ENCODE data around the gene NAV1. TPM values are rescaled to one million over a fixed set of nuclear protein-coding genes. Genes with fewer than 3 reads are reported as not detected.

NAV1 gene
- total and polyA plus RNA-seq, 2 donors, result 3.4 to 4.0 TPM

DNA sequence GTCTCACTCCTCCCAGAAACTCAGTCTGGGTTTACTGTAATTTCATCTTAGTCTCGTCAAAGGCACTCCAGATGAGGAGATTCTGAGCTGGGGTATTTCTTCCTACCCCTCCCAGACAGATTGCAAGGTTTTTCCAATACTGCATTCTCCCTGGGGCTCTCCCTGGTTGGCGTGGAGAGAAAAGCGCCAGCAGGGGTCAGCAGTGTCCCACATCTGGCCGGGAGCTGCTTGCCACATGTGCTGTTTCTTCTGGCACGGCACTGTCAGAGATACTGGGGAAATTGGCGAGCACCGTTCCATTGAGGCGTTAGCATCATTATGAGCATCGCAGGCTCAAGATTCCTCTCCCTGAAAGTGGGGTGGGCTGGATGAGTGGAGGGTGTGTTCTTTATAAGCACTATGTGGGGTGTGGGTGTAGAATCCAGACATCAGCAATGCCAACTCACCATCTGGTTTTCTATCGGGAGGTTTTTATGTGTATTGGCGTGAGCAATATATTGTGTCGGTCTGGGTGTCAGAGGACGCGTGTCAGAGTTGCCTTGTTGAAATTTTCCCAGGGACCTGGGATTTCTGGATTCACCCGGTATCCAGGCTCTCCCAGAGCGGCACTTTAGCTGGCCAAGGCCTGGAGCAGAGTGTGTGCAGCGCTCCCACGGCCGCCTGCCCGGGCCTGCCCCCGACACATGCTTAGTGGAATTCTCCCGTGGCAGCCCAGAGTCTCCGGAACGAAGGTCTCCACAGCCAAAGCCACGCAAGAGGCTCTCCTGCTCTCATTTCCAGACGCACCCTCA is 8.0 kb upstream of the NAV1 start:
- 72% methylated on average over 26 of the region's 26 CpGs for WGBS
- DNase-seq (ENCODE audit: low read depth in 6 of 9, low spot score in 9 of 9), result peak in 2 of 9 donors; percentile 36 to 39
- Histone ChIP-seq H3K27me3 (ENCODE audit: control insufficient read depth in 2 of 2, insufficient read depth in 1 of 2, low read length in 1 of 2) (peaks cover 0 to 21% of the 10 kb centered on the region in 2 donors), H3K27ac (ENCODE audit: low read depth in 1 of 2, low read length in 1 of 2) (no peak overlapping the region), H3K36me3 (ENCODE audit: control insufficient read depth in 2 of 2, insufficient read depth in 2 of 2, low read length in 1 of 2) (no peaks in the 10 kb centered on the region), H3K4me3 (ENCODE audit: low read length in 2 of 2) (no peak overlapping the region), H3K4me1 (ENCODE audit: control insufficient read depth in 2 of 2, insufficient read depth in 2 of 2, low read length in 2 of 2) (peaks cover 0 to 13% of the 10 kb centered on the region in 2 donors), H3K9me3 (ENCODE audit: control insufficient read depth in 2 of 2, insufficient read depth in 1 of 2, low read length in 1 of 2) (no peaks in the 10 kb centered on the region)

DNA sequence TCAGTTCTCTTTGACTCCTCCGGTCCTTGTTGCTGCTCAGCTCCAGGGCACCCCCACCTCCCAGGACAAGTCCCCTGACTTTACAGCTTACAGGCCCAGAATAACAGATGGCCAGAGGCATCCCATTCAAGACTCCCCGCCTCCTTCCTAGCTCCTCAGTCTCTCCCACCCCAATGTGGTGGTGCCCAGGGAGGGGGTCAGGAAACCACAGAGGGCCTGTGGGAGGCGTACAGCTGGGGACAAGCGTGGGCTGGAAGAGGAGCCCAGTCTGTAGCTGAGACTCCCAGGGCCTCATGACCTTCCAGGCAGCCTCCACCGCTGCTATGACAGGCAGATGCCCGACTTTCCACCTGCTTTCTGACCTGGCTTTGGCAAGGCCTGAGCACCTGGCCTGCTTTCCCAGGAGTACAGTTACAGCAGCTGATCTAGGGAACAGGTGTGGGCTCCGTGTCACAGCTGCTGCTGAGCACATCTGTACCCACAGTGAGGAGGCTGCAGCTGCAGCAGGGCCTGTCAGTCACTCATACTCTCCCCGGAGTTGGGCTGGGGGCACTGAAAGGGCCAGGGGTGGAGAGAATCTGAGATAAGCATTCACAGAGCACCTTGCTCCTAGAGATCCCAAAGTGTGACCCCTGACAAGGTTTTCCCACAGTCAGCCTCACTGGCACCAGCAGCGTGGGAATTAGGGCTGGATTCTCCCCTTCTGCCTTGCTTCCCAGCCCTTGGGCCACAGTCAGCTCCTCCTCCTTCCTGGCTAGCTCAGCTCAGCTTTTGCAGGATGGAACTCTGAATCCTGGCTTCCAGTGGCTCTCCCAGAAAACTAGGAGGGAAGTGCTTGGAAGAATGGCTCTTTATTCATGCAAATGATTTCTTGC is 7.1 kb upstream of the NAV1 start:
- Histone ChIP-seq H3K27ac (ENCODE audit: low read depth in 1 of 2, low read length in 1 of 2) (no peak overlapping the region), H3K4me1 (ENCODE audit: control insufficient read depth in 2 of 2, insufficient read depth in 2 of 2, low read length in 2 of 2) (peaks cover 0 to 13% of the 10 kb centered on the region in 2 donors)
- WGBS, result 41% methylated on average over 9 of the region's 9 CpGs

DNA sequence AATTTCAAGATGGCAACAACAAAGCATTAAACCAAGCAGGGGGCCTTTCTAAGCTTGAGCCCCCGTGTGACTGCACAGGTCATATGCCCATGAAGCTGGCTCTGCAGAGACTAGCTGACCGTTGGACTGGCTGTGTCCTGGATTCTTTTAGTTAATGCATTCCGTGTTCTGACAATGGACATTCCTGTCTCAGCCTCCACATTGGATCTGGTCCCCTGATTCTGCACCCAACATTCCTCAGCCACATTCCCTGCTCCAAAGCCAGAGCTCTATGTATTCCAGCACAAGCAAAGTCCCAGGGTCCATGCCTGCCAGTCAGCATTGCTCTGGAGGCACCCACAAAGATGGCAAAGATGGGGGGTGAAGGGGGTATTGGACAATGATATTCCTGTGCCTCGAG is 5.1 kb upstream of the NAV1 start:
- no peaks in the 10 kb centered on the region for H3K36me3 ChIP-seq (ENCODE audit: control insufficient read depth in 2 of 2, insufficient read depth in 2 of 2, low read length in 1 of 2)
- no peak overlapping the region for H3K27ac ChIP-seq (ENCODE audit: low read depth in 1 of 2, low read length in 1 of 2)
- peaks cover 11 to 50% of the 10 kb centered on the region in 2 donors for H3K27me3 ChIP-seq (ENCODE audit: control insufficient read depth in 2 of 2, insufficient read depth in 1 of 2, low read length in 1 of 2)
- no peak for DNase-seq (ENCODE audit: low read depth in 6 of 9, low spot score in 9 of 9)
- peaks cover 3 to 22% of the 10 kb centered on the region in 2 donors for H3K4me1 ChIP-seq (ENCODE audit: control insufficient read depth in 2 of 2, insufficient read depth in 2 of 2, low read length in 2 of 2)
- H3K4me3 ChIP-seq (ENCODE audit: low read length in 2 of 2), result no peak overlapping the region
- no peaks in the 10 kb centered on the region for H3K9me3 ChIP-seq (ENCODE audit: control insufficient read depth in 2 of 2, insufficient read depth in 1 of 2, low read length in 1 of 2)
- WGBS, result 95% methylated on average over 4 of the region's 4 CpGs

More for the DNA sequence above, 7.1 kb upstream of the NAV1 start:
- H3K4me3 ChIP-seq (ENCODE audit: low read length in 2 of 2), result no peak overlapping the region
- H3K27me3 ChIP-seq (ENCODE audit: control insufficient read depth in 2 of 2, insufficient read depth in 1 of 2, low read length in 1 of 2), result peaks cover 5 to 29% of the 10 kb centered on the region in 2 donors
- no peaks in the 10 kb centered on the region for H3K9me3 ChIP-seq (ENCODE audit: control insufficient read depth in 2 of 2, insufficient read depth in 1 of 2, low read length in 1 of 2)
- no peaks in the 10 kb centered on the region for H3K36me3 ChIP-seq (ENCODE audit: control insufficient read depth in 2 of 2, insufficient read depth in 2 of 2, low read length in 1 of 2)
- DNase-seq (ENCODE audit: low read depth in 6 of 9, low spot score in 9 of 9), result no peak

DNA sequence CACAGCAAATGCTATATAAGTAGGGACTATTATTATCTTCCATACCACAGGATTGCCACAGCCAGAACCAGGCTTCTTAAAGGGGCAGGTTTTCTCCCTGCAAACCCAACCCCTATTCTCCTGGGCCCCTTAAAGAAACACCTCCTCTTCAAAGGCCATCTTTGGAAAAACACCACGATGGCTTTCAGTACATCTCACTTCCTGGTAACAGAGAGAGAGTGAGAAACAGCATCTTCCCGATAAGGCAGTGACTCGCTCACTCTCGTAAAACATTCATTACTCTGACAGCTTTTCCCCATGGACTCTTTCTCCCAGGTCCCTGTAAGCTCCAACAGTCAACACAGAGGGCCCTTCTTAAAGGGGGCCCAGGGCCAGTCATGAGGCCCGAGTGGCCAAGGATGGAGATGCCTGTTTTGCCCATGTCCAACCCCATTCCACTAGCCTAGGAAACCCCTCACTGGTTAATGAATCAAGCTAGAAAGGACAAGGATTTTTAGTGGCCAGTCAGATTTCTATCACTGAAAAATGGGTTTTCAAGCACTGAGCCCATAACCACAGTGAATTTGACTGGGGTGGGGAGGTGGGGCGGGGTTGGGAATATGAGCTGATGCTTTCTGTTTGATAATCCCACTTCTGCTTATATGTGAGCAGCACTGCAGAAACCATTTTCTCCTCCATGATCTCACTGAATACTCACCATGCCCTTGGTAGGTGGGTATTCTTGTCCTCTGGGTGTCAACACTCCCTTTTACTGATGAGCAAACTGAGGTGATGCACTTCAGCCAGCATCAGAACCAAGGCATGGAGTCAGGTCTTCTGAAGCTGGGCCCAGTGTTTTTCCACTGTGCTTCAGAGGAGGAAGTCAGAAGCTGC is 3.6 kb upstream of the NAV1 start:
- Histone ChIP-seq H3K4me1 (ENCODE audit: control insufficient read depth in 2 of 2, insufficient read depth in 2 of 2, low read length in 2 of 2) (peaks cover 14 to 33% of the 10 kb centered on the region in 2 donors), H3K36me3 (ENCODE audit: control insufficient read depth in 2 of 2, insufficient read depth in 2 of 2, low read length in 1 of 2) (no peaks in the 10 kb centered on the region), H3K27ac (ENCODE audit: low read depth in 1 of 2, low read length in 1 of 2) (no peak overlapping the region), H3K9me3 (ENCODE audit: control insufficient read depth in 2 of 2, insufficient read depth in 1 of 2, low read length in 1 of 2) (no peaks in the 10 kb centered on the region), H3K4me3 (ENCODE audit: low read length in 2 of 2) (no peak overlapping the region), H3K27me3 (ENCODE audit: control insufficient read depth in 2 of 2, insufficient read depth in 1 of 2, low read length in 1 of 2) (peaks cover 24 to 64% of the 10 kb centered on the region in 2 donors)
- 76% methylated on average over 6 of the region's 6 CpGs for WGBS
- DNase-seq (ENCODE audit: low read depth in 6 of 9, low spot score in 9 of 9), result no peak

DNA sequence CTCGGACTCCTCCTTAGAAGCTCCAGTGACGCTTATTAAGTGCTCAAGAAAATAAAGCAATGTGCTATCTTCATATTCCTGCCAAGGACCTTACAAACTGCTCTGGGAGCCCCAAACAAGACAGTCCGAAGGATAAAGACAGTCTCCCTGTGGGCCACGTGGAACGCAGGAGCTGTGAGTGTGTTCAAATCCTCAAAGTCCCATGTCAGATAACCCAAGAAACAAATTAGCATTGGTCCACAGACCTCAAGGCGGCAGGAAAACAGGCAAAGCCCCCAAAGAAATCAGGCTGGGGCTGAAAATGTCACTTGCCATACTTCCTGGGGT is 3.0 kb upstream of the NAV1 start:
- H3K4me3 ChIP-seq (ENCODE audit: low read length in 2 of 2), result no peak overlapping the region
- H3K9me3 ChIP-seq (ENCODE audit: control insufficient read depth in 2 of 2, insufficient read depth in 1 of 2, low read length in 1 of 2), result no peaks in the 10 kb centered on the region
- no peak for DNase-seq (ENCODE audit: low read depth in 6 of 9, low spot score in 9 of 9)
- H3K4me1 ChIP-seq (ENCODE audit: control insufficient read depth in 2 of 2, insufficient read depth in 2 of 2, low read length in 2 of 2), result peaks cover 14 to 34% of the 10 kb centered on the region in 2 donors
- H3K27me3 ChIP-seq (ENCODE audit: control insufficient read depth in 2 of 2, insufficient read depth in 1 of 2, low read length in 1 of 2), result peaks cover 30 to 70% of the 10 kb centered on the region in 2 donors
- H3K36me3 ChIP-seq (ENCODE audit: control insufficient read depth in 2 of 2, insufficient read depth in 2 of 2, low read length in 1 of 2), result no peaks in the 10 kb centered on the region
- H3K27ac ChIP-seq (ENCODE audit: low read depth in 1 of 2, low read length in 1 of 2), result no peak overlapping the region
- WGBS, result 82% methylated on average over 6 of the region's 6 CpGs

DNA sequence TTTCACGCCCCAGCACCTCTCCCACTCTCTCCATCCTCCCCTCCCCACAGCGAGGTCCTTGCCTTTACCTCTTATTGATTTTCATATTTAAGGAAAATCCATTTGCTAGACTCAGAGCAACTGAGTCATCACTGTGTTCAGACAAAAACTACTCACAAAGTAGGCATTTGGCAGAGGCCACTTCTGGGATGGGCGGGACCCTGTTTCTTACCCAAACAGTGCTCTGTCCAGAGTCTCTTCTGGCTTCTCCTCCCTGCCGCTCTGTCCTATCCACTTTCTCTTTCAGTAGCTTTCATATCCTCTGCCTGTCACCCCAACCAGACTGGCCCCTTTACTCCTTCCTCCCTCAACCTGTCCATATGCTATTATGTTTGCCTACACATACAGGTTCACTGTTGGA is 2.4 kb upstream of the NAV1 start:
- Histone ChIP-seq H3K27ac (ENCODE audit: low read depth in 1 of 2, low read length in 1 of 2) (no peak overlapping the region), H3K4me3 (ENCODE audit: low read length in 2 of 2) (no peak overlapping the region), H3K36me3 (ENCODE audit: control insufficient read depth in 2 of 2, insufficient read depth in 2 of 2, low read length in 1 of 2) (no peaks in the 10 kb centered on the region), H3K27me3 (ENCODE audit: control insufficient read depth in 2 of 2, insufficient read depth in 1 of 2, low read length in 1 of 2) (peaks cover 32 to 77% of the 10 kb centered on the region in 2 donors), H3K9me3 (ENCODE audit: control insufficient read depth in 2 of 2, insufficient read depth in 1 of 2, low read length in 1 of 2) (no peaks in the 10 kb centered on the region), H3K4me1 (ENCODE audit: control insufficient read depth in 2 of 2, insufficient read depth in 2 of 2, low read length in 2 of 2) (peaks cover 14 to 28% of the 10 kb centered on the region in 2 donors)
- 89% methylated on average over 4 of the region's 4 CpGs for WGBS
- no peak for DNase-seq (ENCODE audit: low read depth in 6 of 9, low spot score in 9 of 9)

DNA sequence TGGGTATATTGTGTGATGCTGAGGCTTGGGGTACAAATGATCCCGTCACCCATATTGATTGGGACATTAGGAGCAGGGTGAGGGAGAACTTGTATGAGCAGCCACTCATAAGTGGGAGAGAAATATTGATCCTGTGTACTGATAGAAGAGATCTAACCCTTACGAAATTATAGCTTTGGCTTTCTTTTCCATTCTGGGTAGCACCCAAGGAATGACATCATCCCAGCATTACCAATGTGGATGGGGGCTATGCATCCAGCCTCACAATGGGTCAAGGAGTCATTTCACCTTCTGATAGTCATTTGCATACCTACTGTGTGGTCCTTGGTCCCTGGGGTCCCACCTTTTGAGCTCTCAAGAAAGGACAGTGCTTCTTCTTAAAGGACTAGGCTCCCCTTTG is 1.9 kb upstream of the NAV1 start:
- no peak for DNase-seq (ENCODE audit: low read depth in 6 of 9, low spot score in 9 of 9)
- no peak overlapping the region for H3K4me3 ChIP-seq (ENCODE audit: low read length in 2 of 2)
- H3K36me3 ChIP-seq (ENCODE audit: control insufficient read depth in 2 of 2, insufficient read depth in 2 of 2, low read length in 1 of 2), result no peaks in the 10 kb centered on the region

DNA sequence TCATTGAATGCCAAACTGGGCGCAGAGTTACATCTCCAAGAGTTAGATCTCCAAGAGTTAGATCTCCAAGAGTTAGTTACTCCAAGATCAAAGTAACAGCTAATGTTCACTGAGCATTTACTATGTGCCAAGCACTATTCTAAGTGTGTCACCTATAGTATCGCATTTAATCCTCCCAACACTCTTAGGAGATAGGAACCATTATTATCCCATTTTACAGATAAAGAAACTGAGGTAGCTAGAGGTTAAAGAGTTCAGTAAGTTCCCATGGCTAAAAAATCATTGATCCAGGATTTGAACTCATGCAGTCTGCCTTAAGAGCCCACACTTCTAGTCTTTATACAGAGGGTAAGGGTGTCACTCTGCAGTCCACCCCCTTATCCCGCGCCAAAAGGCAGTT is 1.5 kb upstream of the NAV1 start:
- peaks cover 14 to 22% of the 10 kb centered on the region in 2 donors for H3K4me1 ChIP-seq (ENCODE audit: control insufficient read depth in 2 of 2, insufficient read depth in 2 of 2, low read length in 2 of 2)
- H3K27ac ChIP-seq (ENCODE audit: low read depth in 1 of 2, low read length in 1 of 2), result no peak overlapping the region
- 99% methylated on average over 4 of the region's 4 CpGs for WGBS
- H3K27me3 ChIP-seq (ENCODE audit: control insufficient read depth in 2 of 2, insufficient read depth in 1 of 2, low read length in 1 of 2), result peaks cover 37 to 80% of the 10 kb centered on the region in 2 donors
- no peak for DNase-seq (ENCODE audit: low read depth in 6 of 9, low spot score in 9 of 9)
- no peak overlapping the region for H3K4me3 ChIP-seq (ENCODE audit: low read length in 2 of 2)
- no peaks in the 10 kb centered on the region for H3K36me3 ChIP-seq (ENCODE audit: control insufficient read depth in 2 of 2, insufficient read depth in 2 of 2, low read length in 1 of 2)
- H3K9me3 ChIP-seq (ENCODE audit: control insufficient read depth in 2 of 2, insufficient read depth in 1 of 2, low read length in 1 of 2), result no peaks in the 10 kb centered on the region

More for the DNA sequence above, 1.9 kb upstream of the NAV1 start:
- peaks cover 14 to 24% of the 10 kb centered on the region in 2 donors for H3K4me1 ChIP-seq (ENCODE audit: control insufficient read depth in 2 of 2, insufficient read depth in 2 of 2, low read length in 2 of 2)
- H3K27me3 ChIP-seq (ENCODE audit: control insufficient read depth in 2 of 2, insufficient read depth in 1 of 2, low read length in 1 of 2), result peaks cover 37 to 78% of the 10 kb centered on the region in 2 donors
- WGBS, result 100% methylated on average over 2 of the region's 2 CpGs
- no peak overlapping the region for H3K27ac ChIP-seq (ENCODE audit: low read depth in 1 of 2, low read length in 1 of 2)
- H3K9me3 ChIP-seq (ENCODE audit: control insufficient read depth in 2 of 2, insufficient read depth in 1 of 2, low read length in 1 of 2), result no peaks in the 10 kb centered on the region
